K562 (cell line): Measurements from ENCODE around the gene NRSN2. TPM values are rescaled to one million over a fixed set of nuclear protein-coding genes. Genes with fewer than 3 reads are reported as not detected.

Source experiments
- FOXJ3 ChIP-seq: sonication (generic); formaldehyde crosslinking; IDR thresholded peaks from 2 replicates; pipeline ENCODE4 v1.4.0; 2020; ENCODE audit warnings: mild to moderate bottlenecking, missing genetic modification reagents
- HMG20A ChIP-seq: fragments of 450-650 bp; formaldehyde crosslinking; conservative IDR thresholded peaks from 2 replicates; pipeline ENCODE4 v1.4.0; 2020; ENCODE audit warnings: mild to moderate bottlenecking, mixed read lengths
- PRPF4 ChIP-seq: fragments of 200-400 bp; formaldehyde crosslinking; IDR thresholded peaks from one replicate; pipeline ENCODE4 v1.6.1; 2017; ENCODE audit warnings: low read length, low read depth, mild to moderate bottlenecking; ENCODE audit not compliant: insufficient read depth, poor library complexity, severe bottlenecking
- PTTG1 ChIP-seq: fragments of 450-650 bp; IDR thresholded peaks from 2 replicates; pipeline ENCODE4 v1.6.1; 2016; ENCODE audit warnings: low read depth, mild to moderate bottlenecking, missing genetic modification characterization, missing compliant biosample characterization
- RBM17 ChIP-seq: fragments of 200-400 bp; formaldehyde crosslinking; IDR thresholded peaks from 2 replicates; pipeline ENCODE4 v1.6.1; 2017; ENCODE audit warnings: low read depth, mild to moderate bottlenecking, low read length, borderline replicate concordance
- TRIM24 ChIP-seq, 2 experiments: fragments of 450-650 bp; IDR thresholded peaks; 2 replicates each; pipeline ENCODE4 v1.6.1; 2016
- TRIM28 ChIP-seq: fragments of 450-650 bp; IDR thresholded peaks from 2 replicates; pipeline ENCODE4 v1.6.1; 2017
- ZNF274 ChIP-seq: IDR thresholded peaks from 2 replicates; pipeline ENCODE4 v1.6.1; 2011; ENCODE audit warnings: low read depth, mild to moderate bottlenecking, low read length, moderate library complexity, borderline replicate concordance
- ZNF77 ChIP-seq: fragments of 250-450 bp; sonication (Bioruptor Pico); IDR thresholded peaks from 2 replicates; pipeline ENCODE4 v1.5.0; 2020
- ZNF79 ChIP-seq: fragments of 250-450 bp; sonication (Bioruptor Pico); IDR thresholded peaks from 2 replicates; pipeline ENCODE4 v1.4.0; 2020; ENCODE audit warnings: low read depth, mild to moderate bottlenecking, moderate library complexity
- polyA plus RNA-seq, 8 experiments: library from polyadenylated mRNA; depleted of rRNA in 4 of 8; stranded (reverse) in 5 of 8; unstranded in 3 of 8; fragments of >200 nt; fragmentation: Nextera tagmentation in 2 of 8; fragmentation: Illumina TruSeq in 1 of 8; extraction: Ambion mirVana in 2 of 8; extraction: Trizol in 1 of 8; gene quantifications; 2 replicates each; pipeline versions ENCODE4 v1.2.1 to v1.2.3, GENCODE V29; 2011 to 2014; ENCODE audit warnings: inconsistent platforms in 1 of 8, missing spikeins in 1 of 8
- total RNA-seq, 7 experiments: library from RNA; depleted of rRNA in 6 of 7; stranded (reverse); fragments of >200 nt in 6 of 7; fragmentation: Illumina TruSeq in 2 of 7; extraction: Trizol in 2 of 7; gene quantifications; 2 replicates each; pipeline versions ENCODE4 v1.2.1 to v1.2.3, GENCODE V29; 2011 to 2021; ENCODE audit warnings: low replicate concordance in 1 of 7
- TF ChIP-seq, protein P1 (sequence below): sonication (generic); formaldehyde crosslinking; IDR thresholded peaks from 2 replicates; pipeline ENCODE4 v1.8.0; 2022; ENCODE audit warnings: mild to moderate bottlenecking, low read depth, missing genetic modification reagents
- TF ChIP-seq, protein P2 (sequence below): fragments of 450-650 bp; IDR thresholded peaks from 2 replicates; pipeline ENCODE4 v1.6.1; 2014; ENCODE audit warnings: low read depth, mild to moderate bottlenecking, moderate library complexity, borderline replicate concordance
- TF ChIP-seq, protein P3 (sequence below): fragments of 250-450 bp; sonication (Bioruptor Pico); IDR thresholded peaks from 2 replicates; pipeline ENCODE4 v1.8.0; 2021; ENCODE audit warnings: mild to moderate bottlenecking, moderate library complexity
- TF ChIP-seq, protein P4 (sequence below): fragments of 450-650 bp; IDR thresholded peaks from 2 replicates; pipeline ENCODE4 v1.7.1; 2018; ENCODE audit warnings: mild to moderate bottlenecking, low read depth; ENCODE audit not compliant: partially characterized antibody
- TF ChIP-seq, protein P5 (sequence below): fragments of 450-650 bp; formaldehyde crosslinking; IDR thresholded peaks from 2 replicates; pipeline ENCODE4 v1.4.0; 2020; ENCODE audit warnings: mild to moderate bottlenecking, mixed read lengths
- TF ChIP-seq, protein P6 (sequence below): IDR thresholded peaks from 2 replicates; pipeline ENCODE4 v1.6.1; 2014; ENCODE audit warnings: antibody characterized with exemption

The NRSN2 gene
- total and polyA plus RNA-seq, 9 of the 15 experiments (the other 6 are each of a cell fraction or from before 2014, with no cell fraction given): 7.5 to 29.7 (median 11.1) TPM

DNA sequence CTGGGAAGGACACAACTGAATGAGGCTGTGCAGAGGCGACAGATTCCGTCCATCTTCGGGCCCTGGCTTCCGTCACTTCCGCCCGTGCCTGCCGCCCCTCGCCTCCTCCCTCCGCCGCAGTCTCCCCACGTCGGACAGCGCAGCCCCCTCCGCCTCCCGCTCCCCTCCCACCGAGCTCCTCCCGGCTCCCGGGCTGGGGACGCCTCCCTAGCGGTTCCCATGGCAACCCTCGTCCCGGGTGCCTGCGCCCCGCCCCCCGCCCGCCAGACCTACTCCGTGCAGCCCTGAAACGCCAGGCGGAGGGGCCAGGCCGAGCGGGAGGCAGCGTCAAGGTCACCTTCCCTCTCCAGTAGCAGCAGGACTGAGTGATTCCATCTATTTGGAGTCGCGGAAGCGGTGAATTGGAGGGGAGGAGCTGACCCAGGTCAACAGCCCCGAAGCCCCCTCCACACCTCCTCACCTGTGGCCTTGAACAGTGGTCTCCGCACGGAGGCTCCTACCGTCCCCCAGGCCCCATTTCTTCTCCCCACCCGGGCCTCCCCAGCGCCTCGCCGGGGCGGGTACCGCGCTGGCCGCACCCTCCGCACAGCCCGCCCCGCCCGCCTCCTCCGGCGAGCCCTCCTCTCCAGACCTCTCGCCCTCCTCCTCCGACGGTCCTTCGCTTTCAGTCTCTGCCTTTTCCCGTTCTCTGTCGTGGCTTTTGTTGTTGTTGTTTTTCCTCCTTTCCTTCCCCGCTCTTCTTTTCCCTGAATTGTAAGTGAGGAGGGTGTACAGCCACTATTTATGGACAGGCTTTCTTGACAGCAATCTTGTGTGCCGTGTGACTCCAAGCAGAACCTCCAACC, 951 bp downstream of the NRSN2 start (continued):
- TF ChIP-seq, protein P1, sequence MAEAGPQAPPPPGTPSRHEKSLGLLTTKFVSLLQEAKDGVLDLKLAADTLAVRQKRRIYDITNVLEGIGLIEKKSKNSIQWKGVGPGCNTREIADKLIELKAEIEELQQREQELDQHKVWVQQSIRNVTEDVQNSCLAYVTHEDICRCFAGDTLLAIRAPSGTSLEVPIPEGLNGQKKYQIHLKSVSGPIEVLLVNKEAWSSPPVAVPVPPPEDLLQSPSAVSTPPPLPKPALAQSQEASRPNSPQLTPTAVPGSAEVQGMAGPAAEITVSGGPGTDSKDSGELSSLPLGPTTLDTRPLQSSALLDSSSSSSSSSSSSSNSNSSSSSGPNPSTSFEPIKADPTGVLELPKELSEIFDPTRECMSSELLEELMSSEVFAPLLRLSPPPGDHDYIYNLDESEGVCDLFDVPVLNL (CRISPR knock-in tag): no peak; the same call in 1 of the 2 replicates
- TF ChIP-seq, protein P2, sequence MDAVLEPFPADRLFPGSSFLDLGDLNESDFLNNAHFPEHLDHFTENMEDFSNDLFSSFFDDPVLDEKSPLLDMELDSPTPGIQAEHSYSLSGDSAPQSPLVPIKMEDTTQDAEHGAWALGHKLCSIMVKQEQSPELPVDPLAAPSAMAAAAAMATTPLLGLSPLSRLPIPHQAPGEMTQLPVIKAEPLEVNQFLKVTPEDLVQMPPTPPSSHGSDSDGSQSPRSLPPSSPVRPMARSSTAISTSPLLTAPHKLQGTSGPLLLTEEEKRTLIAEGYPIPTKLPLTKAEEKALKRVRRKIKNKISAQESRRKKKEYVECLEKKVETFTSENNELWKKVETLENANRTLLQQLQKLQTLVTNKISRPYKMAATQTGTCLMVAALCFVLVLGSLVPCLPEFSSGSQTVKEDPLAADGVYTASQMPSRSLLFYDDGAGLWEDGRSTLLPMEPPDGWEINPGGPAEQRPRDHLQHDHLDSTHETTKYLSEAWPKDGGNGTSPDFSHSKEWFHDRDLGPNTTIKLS: peak; percentile 21; the same call in 1 of the 2 replicates
- TF ChIP-seq PTTG1 (tag) (no peak), TRIM24 (IDR thresholded peaks at IDR 0.05) (no peak), RBM17 (no peak), ZNF79 (CRISPR knock-in tag) (no peak), HMG20A (CRISPR knock-in tag) (no peak), ZNF77 (CRISPR knock-in tag) (no peak), ZNF274 (no peak), PRPF4 (no peak), TRIM28 (no peak), FOXJ3 (CRISPR knock-in tag) (no peak)
- TF ChIP-seq, protein P3, sequence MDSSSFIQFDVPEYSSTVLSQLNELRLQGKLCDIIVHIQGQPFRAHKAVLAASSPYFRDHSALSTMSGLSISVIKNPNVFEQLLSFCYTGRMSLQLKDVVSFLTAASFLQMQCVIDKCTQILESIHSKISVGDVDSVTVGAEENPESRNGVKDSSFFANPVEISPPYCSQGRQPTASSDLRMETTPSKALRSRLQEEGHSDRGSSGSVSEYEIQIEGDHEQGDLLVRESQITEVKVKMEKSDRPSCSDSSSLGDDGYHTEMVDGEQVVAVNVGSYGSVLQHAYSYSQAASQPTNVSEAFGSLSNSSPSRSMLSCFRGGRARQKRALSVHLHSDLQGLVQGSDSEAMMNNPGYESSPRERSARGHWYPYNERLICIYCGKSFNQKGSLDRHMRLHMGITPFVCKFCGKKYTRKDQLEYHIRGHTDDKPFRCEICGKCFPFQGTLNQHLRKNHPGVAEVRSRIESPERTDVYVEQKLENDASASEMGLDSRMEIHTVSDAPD (CRISPR knock-in tag): no peak
- TF ChIP-seq, protein P4, sequence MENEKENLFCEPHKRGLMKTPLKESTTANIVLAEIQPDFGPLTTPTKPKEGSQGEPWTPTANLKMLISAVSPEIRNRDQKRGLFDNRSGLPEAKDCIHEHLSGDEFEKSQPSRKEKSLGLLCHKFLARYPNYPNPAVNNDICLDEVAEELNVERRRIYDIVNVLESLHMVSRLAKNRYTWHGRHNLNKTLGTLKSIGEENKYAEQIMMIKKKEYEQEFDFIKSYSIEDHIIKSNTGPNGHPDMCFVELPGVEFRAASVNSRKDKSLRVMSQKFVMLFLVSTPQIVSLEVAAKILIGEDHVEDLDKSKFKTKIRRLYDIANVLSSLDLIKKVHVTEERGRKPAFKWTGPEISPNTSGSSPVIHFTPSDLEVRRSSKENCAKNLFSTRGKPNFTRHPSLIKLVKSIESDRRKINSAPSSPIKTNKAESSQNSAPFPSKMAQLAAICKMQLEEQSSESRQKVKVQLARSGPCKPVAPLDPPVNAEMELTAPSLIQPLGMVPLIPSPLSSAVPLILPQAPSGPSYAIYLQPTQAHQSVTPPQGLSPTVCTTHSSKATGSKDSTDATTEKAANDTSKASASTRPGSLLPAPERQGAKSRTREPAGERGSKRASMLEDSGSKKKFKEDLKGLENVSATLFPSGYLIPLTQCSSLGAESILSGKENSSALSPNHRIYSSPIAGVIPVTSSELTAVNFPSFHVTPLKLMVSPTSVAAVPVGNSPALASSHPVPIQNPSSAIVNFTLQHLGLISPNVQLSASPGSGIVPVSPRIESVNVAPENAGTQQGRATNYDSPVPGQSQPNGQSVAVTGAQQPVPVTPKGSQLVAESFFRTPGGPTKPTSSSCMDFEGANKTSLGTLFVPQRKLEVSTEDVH: peak; percentile 67
- TF ChIP-seq, protein P5, sequence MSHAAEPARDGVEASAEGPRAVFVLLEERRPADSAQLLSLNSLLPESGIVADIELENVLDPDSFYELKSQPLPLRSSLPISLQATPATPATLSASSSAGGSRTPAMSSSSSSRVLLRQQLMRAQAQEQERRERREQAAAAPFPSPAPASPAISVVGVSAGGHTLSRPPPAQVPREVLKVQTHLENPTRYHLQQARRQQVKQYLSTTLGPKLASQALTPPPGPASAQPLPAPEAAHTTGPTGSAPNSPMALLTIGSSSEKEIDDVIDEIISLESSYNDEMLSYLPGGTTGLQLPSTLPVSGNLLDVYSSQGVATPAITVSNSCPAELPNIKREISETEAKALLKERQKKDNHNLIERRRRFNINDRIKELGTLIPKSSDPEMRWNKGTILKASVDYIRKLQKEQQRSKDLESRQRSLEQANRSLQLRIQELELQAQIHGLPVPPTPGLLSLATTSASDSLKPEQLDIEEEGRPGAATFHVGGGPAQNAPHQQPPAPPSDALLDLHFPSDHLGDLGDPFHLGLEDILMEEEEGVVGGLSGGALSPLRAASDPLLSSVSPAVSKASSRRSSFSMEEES: no peak
- TF ChIP-seq, protein P6, sequence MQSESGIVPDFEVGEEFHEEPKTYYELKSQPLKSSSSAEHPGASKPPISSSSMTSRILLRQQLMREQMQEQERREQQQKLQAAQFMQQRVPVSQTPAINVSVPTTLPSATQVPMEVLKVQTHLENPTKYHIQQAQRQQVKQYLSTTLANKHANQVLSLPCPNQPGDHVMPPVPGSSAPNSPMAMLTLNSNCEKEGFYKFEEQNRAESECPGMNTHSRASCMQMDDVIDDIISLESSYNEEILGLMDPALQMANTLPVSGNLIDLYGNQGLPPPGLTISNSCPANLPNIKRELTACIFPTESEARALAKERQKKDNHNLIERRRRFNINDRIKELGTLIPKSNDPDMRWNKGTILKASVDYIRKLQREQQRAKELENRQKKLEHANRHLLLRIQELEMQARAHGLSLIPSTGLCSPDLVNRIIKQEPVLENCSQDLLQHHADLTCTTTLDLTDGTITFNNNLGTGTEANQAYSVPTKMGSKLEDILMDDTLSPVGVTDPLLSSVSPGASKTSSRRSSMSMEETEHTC: no peak
